Mononuclear cell (primary cell): ENCODE measurements around the gene PROP1. TPM values are rescaled to one million over a fixed set of nuclear protein-coding genes. Genes with fewer than 3 reads are reported as not detected.
"Not testable (repeated sequence)": the region's sequence is repeated elsewhere in the genome, so short reads cannot be mapped to it uniquely, and the experiment has no call there.

ENCODE experiments used
- H3K27me3 ChIP-seq: 2 replicates; pipeline ENCODE4 v1.6.0; 2011; ENCODE audit warnings: low read length, control low read depth; ENCODE audit not compliant: insufficient read depth
- H3K4me1 ChIP-seq: 2 replicates; pipeline ENCODE4 v1.5.1; 2011; ENCODE audit warnings: mild to moderate bottlenecking, low read length, control low read depth; ENCODE audit not compliant: insufficient read depth
- H3K4me3 ChIP-seq: 2 replicates; pipeline ENCODE4 v1.5.1; 2011; ENCODE audit warnings: mild to moderate bottlenecking, low read length, moderate library complexity
- H3K9me3 ChIP-seq: 2 replicates; pipeline ENCODE4 v1.5.1; 2011; ENCODE audit warnings: low read depth, mild to moderate bottlenecking, control low read depth, low read length
- total RNA-seq: library from RNA; depleted of rRNA; stranded (reverse); fragments of >200 nt; gene quantifications from one replicate; pipeline ENCODE4 v1.2.3, GENCODE V29; 2012

The PROP1 gene
- total RNA-seq, 1 donor = not detected

DNA sequence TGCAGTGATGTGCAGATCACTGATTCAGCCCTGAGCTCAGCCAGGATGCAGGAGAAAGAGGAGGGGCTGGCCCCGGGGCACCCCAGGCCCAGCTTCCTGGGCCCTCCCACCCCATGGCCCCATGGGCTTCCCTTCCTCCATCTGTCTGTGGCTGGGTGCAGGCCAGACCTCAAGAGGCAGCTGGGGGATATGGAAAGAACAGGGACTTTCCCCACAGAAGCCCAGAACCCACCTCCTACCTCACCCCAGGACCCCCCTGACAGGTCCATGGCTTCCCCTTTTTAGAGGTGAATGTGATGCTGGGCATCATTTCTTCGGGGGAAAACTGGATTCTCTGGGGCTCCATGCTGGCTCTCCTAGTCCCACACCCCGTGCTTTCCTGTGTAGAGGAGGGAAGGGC, 53.1 kb downstream of the PROP1 start:
- not testable (repeated sequence) for H3K27me3 ChIP-seq, H3K4me3 ChIP-seq, H3K4me1 ChIP-seq, H3K9me3 ChIP-seq

Other genes with a start within 250 kb of the PROP1 start
- gene FAM153A, start 213.3 kb downstream of the PROP1 start, total RNA-seq = 16.5 TPM
- 5.1 TPM for gene N4BP3, start 117.3 kb upstream of the PROP1 start, total RNA-seq
- gene RMND5B, start 134.8 kb upstream of the PROP1 start, total RNA-seq = 10.2 TPM
- gene NHP2, start 157.6 kb upstream of the PROP1 start, total RNA-seq = 47.5 TPM
- not detected for gene GMCL2, start 191.1 kb upstream of the PROP1 start, total RNA-seq
- gene HNRNPAB, start 208.3 kb upstream of the PROP1 start, total RNA-seq = 27.0 TPM
- 38.4 TPM for gene PHYKPL, start 236.6 kb upstream of the PROP1 start, total RNA-seq